Left ventricle myocardium inferior (tissue), 1 donor: Measurements from ENCODE around the gene LUC7L3. TPM values are rescaled to one million over a fixed set of nuclear protein-coding genes. Genes with fewer than 3 reads are reported as not detected.
"Not testable (repeated sequence)": the region's sequence is repeated elsewhere in the genome, so short reads cannot be mapped to it uniquely, and the experiment has no call there.

Experiments
- DNase-seq: peaks from one replicate; pipeline ENCODE4 v3.0.0-alpha.2; 2020
- H3K27ac ChIP-seq: fragments of 200-600 bp; replicated peaks from 2 replicates; pipeline ENCODE4 v1.8.0; 2021
- H3K27me3 ChIP-seq: fragments of 200-600 bp; 2 replicates; pipeline ENCODE4 v1.8.0; 2021; ENCODE audit warnings: low read depth
- H3K36me3 ChIP-seq: fragments of 200-600 bp; 2 replicates; pipeline ENCODE4 v1.8.0; 2021
- H3K4me1 ChIP-seq: fragments of 200-600 bp; 2 replicates; pipeline ENCODE4 v1.8.0; 2021
- H3K4me3 ChIP-seq: fragments of 200-600 bp; 2 replicates; pipeline ENCODE4 v1.8.0; 2021; ENCODE audit warnings: mild to moderate bottlenecking, moderate library complexity
- H3K9me3 ChIP-seq: fragments of 200-600 bp; replicated peaks from 2 replicates; pipeline ENCODE4 v1.8.0; 2021
- CTCF ChIP-seq: fragments of 200-600 bp; IDR thresholded peaks from 2 replicates; pipeline ENCODE4 v1.8.0; 2021; ENCODE audit warnings: antibody characterized with exemption, mild to moderate bottlenecking, borderline replicate concordance
- intact Hi-C: fragments of 100-400 bp; cut with micrococcal nuclease; formaldehyde crosslinking; loops from one replicate; pipeline ENCODE4 v1.11.0; 2022
- total RNA-seq: library from RNA; stranded (reverse); fragmentation: NEBNext Ultra II Directional; extraction: Animal tissue kit (Norgen Biotek cat#: 25700); gene quantifications from one replicate; pipeline ENCODE4 v1.2.1, GENCODE V29; 2021
- donor health status: DM: no; HTN: yes; CAD: no; lungs with severe emphysema.

Gene LUC7L3
- total RNA-seq, 1 donor from 2014 or later: 64.4 TPM

- no peak for DNase-seq
- Histone ChIP-seq H3K4me3 (peak overlapping the region; percentile 93), H3K27me3 (no peaks in the 10 kb centered on the region), H3K9me3 (no peaks in the 10 kb centered on the region), H3K4me1 (peaks cover 76% of the 10 kb centered on the region), H3K27ac (peak overlapping the region; percentile 96), H3K36me3 (no peaks in the 10 kb centered on the region)
- intact Hi-C loops: no loop called here
- TF ChIP-seq CTCF: no peak
Measured at GRCh38 chr17:50721194-50722010, 2.0 kb downstream of the LUC7L3 start.

DNA sequence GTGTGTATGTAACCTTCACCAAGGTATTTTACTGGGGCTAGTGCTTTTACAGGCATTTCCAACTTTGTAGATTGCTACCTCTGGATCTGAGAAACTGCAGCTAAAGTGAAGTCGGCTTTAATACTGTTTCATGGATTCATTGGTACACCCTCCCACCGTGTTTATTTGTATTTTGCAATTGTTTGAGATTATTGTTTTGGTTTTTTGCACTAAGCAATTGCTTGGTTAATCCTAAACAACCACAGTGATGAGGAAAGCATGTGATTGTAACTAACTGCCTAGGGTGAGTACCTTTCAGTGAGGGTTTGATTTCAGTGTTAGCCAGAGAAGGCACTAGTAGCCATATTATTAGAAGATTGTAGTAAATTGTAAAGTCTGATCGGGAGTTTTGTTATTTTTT, 3.3 kb downstream of the LUC7L3 start:
- H3K27me3 ChIP-seq: no peaks in the 10 kb centered on the region
- intact Hi-C loops: no loop called here
- peak overlapping the region; percentile 93 for H3K4me3 ChIP-seq
- peaks cover 89% of the 10 kb centered on the region for H3K4me1 ChIP-seq
- no peaks in the 10 kb centered on the region for H3K36me3 ChIP-seq
- no peak overlapping the region for H3K27ac ChIP-seq
- DNase-seq: no peak
- no peak for TF ChIP-seq CTCF
- H3K9me3 ChIP-seq: no peaks in the 10 kb centered on the region

GRCh38 chr17:50724622-50725021, 5.2 kb downstream of the LUC7L3 start:
- H3K4me3 ChIP-seq, H3K36me3 ChIP-seq, H3K9me3 ChIP-seq, H3K27ac ChIP-seq, DNase-seq, intact Hi-C loops, H3K27me3 ChIP-seq: not testable (repeated sequence)
- H3K4me1 ChIP-seq: peaks cover 99% of the 10 kb centered on the region

DNA sequence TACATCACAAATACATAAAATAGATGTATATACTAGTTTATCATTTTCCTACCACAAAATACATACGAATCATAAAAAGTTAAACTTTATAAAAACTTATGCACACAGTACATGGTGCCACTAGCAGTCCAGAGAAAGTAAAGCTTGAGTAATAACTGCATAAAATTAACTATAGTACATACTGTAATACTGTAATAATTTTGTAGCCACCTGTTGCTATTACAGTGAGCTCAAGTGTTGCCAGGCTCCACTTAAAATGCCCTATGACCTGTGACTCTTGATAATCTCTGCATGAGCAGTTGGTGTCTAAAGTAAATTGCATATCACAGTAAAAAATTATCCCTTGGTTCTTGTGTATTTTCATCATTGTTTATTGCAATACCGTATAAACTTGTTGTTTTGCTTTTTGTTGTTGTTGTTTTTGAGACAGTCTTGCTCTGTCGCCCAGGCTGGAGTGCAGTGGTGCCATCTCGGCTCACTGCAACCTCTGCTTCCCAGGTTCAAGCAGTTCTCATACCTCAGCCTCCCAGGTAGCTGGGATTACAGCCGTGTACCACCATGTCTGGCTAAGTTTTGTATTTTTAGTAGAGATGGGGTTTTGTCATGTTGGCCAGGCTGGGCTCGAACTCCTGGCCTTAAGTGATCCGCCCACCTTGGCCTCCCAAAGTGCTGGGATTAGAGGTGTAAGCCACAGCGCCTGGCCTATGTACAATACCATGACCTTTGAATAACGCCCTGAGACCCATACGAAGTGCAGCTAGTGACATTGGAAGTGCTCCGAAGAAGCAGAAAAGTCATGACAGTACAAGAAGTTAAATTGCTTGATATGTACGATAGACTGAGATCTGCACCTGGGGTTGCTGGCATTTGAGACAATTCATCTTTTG, 6.6 kb downstream of the LUC7L3 start:
- Histone ChIP-seq H3K4me1 (peaks cover 99% of the 10 kb centered on the region), H3K9me3 (no peaks in the 10 kb centered on the region), H3K36me3 (no peaks in the 10 kb centered on the region), H3K4me3 (no peak overlapping the region), H3K27ac (peak overlapping the region; percentile 24), H3K27me3 (no peaks in the 10 kb centered on the region)
- TF ChIP-seq CTCF: no peak
- intact Hi-C loops: no loop called here
- DNase-seq: no peak

DNA sequence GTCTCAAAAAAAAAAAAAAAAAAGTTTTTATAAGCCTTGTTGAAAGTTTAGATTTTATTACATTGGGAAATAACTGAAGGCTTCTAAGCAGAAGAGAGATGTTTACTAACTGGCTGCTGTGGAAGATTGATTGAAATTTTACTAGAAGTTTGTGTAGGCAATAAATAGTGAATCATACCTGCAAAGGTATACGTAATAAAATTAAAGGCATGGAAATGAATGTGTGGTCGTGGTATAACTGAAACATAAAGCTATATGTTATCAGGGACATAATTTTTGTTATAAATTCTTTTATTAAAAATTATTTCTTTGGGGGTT, 8.7 kb downstream of the LUC7L3 start:
- intact Hi-C loops: no loop called here
- TF ChIP-seq CTCF: no peak
- no peak for DNase-seq
- no peaks in the 10 kb centered on the region for H3K9me3 ChIP-seq
- peaks cover 94% of the 10 kb centered on the region for H3K4me1 ChIP-seq
- H3K27ac ChIP-seq: no peak overlapping the region
- no peak overlapping the region for H3K4me3 ChIP-seq
- no peaks in the 10 kb centered on the region for H3K36me3 ChIP-seq
- no peaks in the 10 kb centered on the region for H3K27me3 ChIP-seq
